GM12878 (cell line): ENCODE results near the gene MYO16.

Experiments used
- EP300 ChIP-seq, 2 experiments: fragments of 150-350 bp in 1 of 2; IDR thresholded peaks; 2 replicates each; pipeline ENCODE4 v1.6.1; 2011 to 2012; ENCODE audit warnings: low read depth in 2 of 2, low read length in 2 of 2, borderline replicate concordance in 1 of 2, improper control_type of control experiment in 1 of 2, inconsistent platforms in 1 of 2; ENCODE audit not compliant: control insufficient read depth in 1 of 2
- JUNB ChIP-seq: IDR thresholded peaks from 2 replicates; pipeline ENCODE4 v1.6.1; 2016; ENCODE audit warnings: antibody characterized with exemption, mild to moderate bottlenecking
- POLR2A ChIP-seq: IDR thresholded peaks from 2 replicates; pipeline ENCODE4 v1.6.1; 2011; ENCODE audit warnings: low read depth, mild to moderate bottlenecking, low read length
- POLR2AphosphoS5 ChIP-seq: IDR thresholded peaks from 2 replicates; pipeline ENCODE4 v1.6.1; 2011; ENCODE audit warnings: mild to moderate bottlenecking, low read length, inconsistent platforms
- RAD21 ChIP-seq: IDR thresholded peaks from 2 replicates; pipeline ENCODE4 v1.6.1; 2011; ENCODE audit warnings: mild to moderate bottlenecking, low read depth, low read length, moderate library complexity; ENCODE audit not compliant: insufficient read depth
- SUZ12 ChIP-seq: fragments of 200-600 bp; sonication (generic); IDR thresholded peaks from one replicate; pipeline ENCODE4 v1.6.1; 2018; ENCODE audit warnings: antibody characterized with exemption, mild to moderate bottlenecking; ENCODE audit not compliant: unreplicated experiment
- ZNF384 ChIP-seq: IDR thresholded peaks from 2 replicates; pipeline ENCODE4 v1.6.1; 2012; ENCODE audit warnings: low read depth, mild to moderate bottlenecking, low read length, improper control_type of control experiment, borderline replicate concordance
- TF ChIP-seq, protein P1 (sequence below): IDR thresholded peaks from 2 replicates; pipeline ENCODE4 v1.6.1; 2011; ENCODE audit warnings: low read depth, low read length, improper control_type of control experiment, borderline replicate concordance
- TF ChIP-seq, protein P2 (sequence below): fragments of 450-650 bp; IDR thresholded peaks from 2 replicates; pipeline ENCODE4 v1.6.1; 2017; ENCODE audit warnings: mild to moderate bottlenecking

DNA sequence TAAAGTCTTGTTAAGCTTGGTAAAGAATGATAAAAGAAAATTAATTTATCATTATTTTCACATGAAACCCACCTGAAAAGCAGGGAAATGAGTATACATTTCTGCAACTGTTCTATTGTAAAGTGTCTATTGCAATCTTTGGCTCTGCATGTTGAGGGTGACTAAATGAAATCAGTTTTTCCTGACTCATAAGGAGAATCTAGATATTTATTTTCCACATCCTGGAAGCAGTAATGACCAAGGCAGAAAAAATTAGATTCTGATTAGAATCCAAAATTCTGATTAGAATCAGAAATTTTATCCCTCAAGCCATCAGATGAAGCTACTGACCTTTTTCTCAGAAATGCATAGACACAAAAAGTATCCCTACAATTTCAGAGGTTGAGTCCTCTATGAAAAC is 178.4 kb downstream of the MYO16 start:
- TF ChIP-seq RAD21 (no peak), SUZ12 (no peak), POLR2AphosphoS5 (no peak), POLR2A (no peak), ZNF384 (no peak), EP300 (IDR thresholded peaks at IDR 0.05; ENCODE audit: borderline replicate concordance in 1 of 2, control insufficient read depth in 1 of 2, low read depth in 2 of 2, low read length in 2 of 2) (no peak), JUNB (no peak)
- TF ChIP-seq, protein P1, sequence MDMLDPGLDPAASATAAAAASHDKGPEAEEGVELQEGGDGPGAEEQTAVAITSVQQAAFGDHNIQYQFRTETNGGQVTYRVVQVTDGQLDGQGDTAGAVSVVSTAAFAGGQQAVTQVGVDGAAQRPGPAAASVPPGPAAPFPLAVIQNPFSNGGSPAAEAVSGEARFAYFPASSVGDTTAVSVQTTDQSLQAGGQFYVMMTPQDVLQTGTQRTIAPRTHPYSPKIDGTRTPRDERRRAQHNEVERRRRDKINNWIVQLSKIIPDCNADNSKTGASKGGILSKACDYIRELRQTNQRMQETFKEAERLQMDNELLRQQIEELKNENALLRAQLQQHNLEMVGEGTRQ = no peak
- TF ChIP-seq, protein P2, sequence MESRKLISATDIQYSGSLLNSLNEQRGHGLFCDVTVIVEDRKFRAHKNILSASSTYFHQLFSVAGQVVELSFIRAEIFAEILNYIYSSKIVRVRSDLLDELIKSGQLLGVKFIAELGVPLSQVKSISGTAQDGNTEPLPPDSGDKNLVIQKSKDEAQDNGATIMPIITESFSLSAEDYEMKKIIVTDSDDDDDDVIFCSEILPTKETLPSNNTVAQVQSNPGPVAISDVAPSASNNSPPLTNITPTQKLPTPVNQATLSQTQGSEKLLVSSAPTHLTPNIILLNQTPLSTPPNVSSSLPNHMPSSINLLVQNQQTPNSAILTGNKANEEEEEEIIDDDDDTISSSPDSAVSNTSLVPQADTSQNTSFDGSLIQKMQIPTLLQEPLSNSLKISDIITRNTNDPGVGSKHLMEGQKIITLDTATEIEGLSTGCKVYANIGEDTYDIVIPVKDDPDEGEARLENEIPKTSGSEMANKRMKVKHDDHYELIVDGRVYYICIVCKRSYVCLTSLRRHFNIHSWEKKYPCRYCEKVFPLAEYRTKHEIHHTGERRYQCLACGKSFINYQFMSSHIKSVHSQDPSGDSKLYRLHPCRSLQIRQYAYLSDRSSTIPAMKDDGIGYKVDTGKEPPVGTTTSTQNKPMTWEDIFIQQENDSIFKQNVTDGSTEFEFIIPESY = no peak
